ENCODE results near the gene ZNF697.
"Not testable (repeated sequence)": the region's sequence is repeated elsewhere in the genome, so short reads cannot be mapped to it uniquely, and the experiment has no call there.

Gene ZNF697

GRCh38 chr1:119602169-119602568 lies 45.9 kb downstream of the ZNF697 start:
- no peak for DNase-seq (ENCODE audit: low spot score)

GRCh38 chr1:119600976-119601375 lies 47.1 kb downstream of the ZNF697 start:
- DNase-seq (ENCODE audit: low spot score): no peak

GRCh38 chr1:119600561-119600960 lies 47.5 kb downstream of the ZNF697 start:
- no peak for DNase-seq (ENCODE audit: low spot score)

- no peak for DNase-seq (ENCODE audit: low spot score)
These were observed 52.5 kb downstream of the ZNF697 start for GRCh38 chr1:119595606-119596005.

GRCh38 chr1:119595168-119595567 lies 52.9 kb downstream of the ZNF697 start:
- DNase-seq (ENCODE audit: low spot score): no peak

- no peak for DNase-seq (ENCODE audit: low spot score)
These were observed 53.7 kb downstream of the ZNF697 start for GRCh38 chr1:119594376-119594775.

GRCh38 chr1:119593805-119594204 lies 54.3 kb downstream of the ZNF697 start:
- DNase-seq (ENCODE audit: low spot score): no peak

- DNase-seq (ENCODE audit: low spot score): no peak
These were observed 57.7 kb downstream of the ZNF697 start for GRCh38 chr1:119590393-119590792.

GRCh38 chr1:119588621-119589020 lies 59.4 kb downstream of the ZNF697 start:
- no peak for DNase-seq (ENCODE audit: low spot score)

GRCh38 chr1:119587341-119587740 lies 60.7 kb downstream of the ZNF697 start:
- peak; percentile 10 for DNase-seq (ENCODE audit: low spot score)

GRCh38 chr1:119585801-119586200 lies 62.3 kb downstream of the ZNF697 start:
- not testable (repeated sequence) for DNase-seq (ENCODE audit: low spot score)

GRCh38 chr1:119582801-119583200 lies 65.3 kb downstream of the ZNF697 start:
- peak; percentile 64 for DNase-seq (ENCODE audit: low spot score)

- not testable (repeated sequence) for DNase-seq (ENCODE audit: low spot score)
These were observed 67.0 kb downstream of the ZNF697 start for GRCh38 chr1:119581076-119581475.

- DNase-seq (ENCODE audit: low spot score): no peak
These were observed 74.2 kb downstream of the ZNF697 start for GRCh38 chr1:119573886-119574285.

GRCh38 chr1:119569930-119570622 lies 78.0 kb downstream of the ZNF697 start:
- not testable (repeated sequence) for DNase-seq (ENCODE audit: low spot score)

Data from GM03348 (cell line).